Ovary (tissue), 9 donors: ENCODE measurements around the gene ITIH4. TPM values are rescaled to one million over a fixed set of nuclear protein-coding genes. Genes with fewer than 3 reads are reported as not detected.

Experiments used
- DNase-seq, 5 donors: peaks; one replicate each; pipeline ENCODE4 v3.0.0-alpha.2; 2019 to 2020
- H3K27ac ChIP-seq, 2 donors: fragments of 200-600 bp; one replicate each; pipeline versions ENCODE4 v1.5.1 to v1.8.0; 2019 to 2022
- H3K27me3 ChIP-seq: fragments of 200-600 bp; one replicate; pipeline ENCODE4 v1.8.0; 2022
- H3K36me3 ChIP-seq: fragments of 200-600 bp; sonication (generic); one replicate; pipeline ENCODE4 v1.5.1; 2019
- H3K4me1 ChIP-seq: one replicate; pipeline ENCODE4 v1.8.1; 2013; ENCODE audit warnings: mild to moderate bottlenecking, moderate library complexity; ENCODE audit not compliant: insufficient read depth
- H3K4me3 ChIP-seq: fragments of 200-600 bp; sonication (generic); one replicate; pipeline ENCODE4 v1.5.1; 2017
- H3K9me3 ChIP-seq, 2 donors: fragments of 200-600 bp in 1 of 2; sonication (generic) in 1 of 2; one replicate each; pipeline versions ENCODE4 v1.5.1 to v1.8.1; 2013 to 2019; ENCODE audit warnings: mild to moderate bottlenecking in 1 of 2, moderate library complexity in 1 of 2
- CTCF ChIP-seq, 3 donors: fragments of 450-650 bp in 2 of 3; fragments of 200-600 bp in 1 of 3; IDR thresholded peaks; one replicate each; pipeline versions ENCODE4 v1.5.1 to v1.8.0; 2016 to 2022; ENCODE audit warnings: antibody characterized with exemption in 3 of 3, mild to moderate bottlenecking in 1 of 3
- EP300 ChIP-seq: sonication (generic); formaldehyde crosslinking; IDR thresholded peaks from one replicate; pipeline ENCODE4 v1.6.1; 2017; ENCODE audit warnings: antibody characterized with exemption
- POLR2A ChIP-seq: fragments of 450-650 bp; IDR thresholded peaks from one replicate; pipeline ENCODE4 v1.6.1; 2017; ENCODE audit warnings: antibody characterized with exemption, mild to moderate bottlenecking, moderate library complexity
- WGBS, 3 donors: extraction: QIAGEN DNeasy Blood & Tissue Kit in 1 of 3; methylation state at CpG; one replicate each; pipeline versions ENCODE4 v1.1.5 to v1.1.7; 2013 to 2017; 5-methylcytosine and 5-hydroxymethylcytosine counted together
- intact Hi-C, 4 donors: fragments of 100-400 bp; cut with DNase I; formaldehyde crosslinking; loops; one replicate each; pipeline versions ENCODE4 v1.11.0 to v1.15.1; 2022 to 2023
- polyA plus RNA-seq, 2 donors: library from polyadenylated mRNA; stranded (reverse); fragments of 200-250 nt in 1 of 2; fragments of 350-450 nt in 1 of 2; fragmentation: Illumina TruSeq in 1 of 2; extraction: RNeasy Lipid Tissue Mini Kit (QIAGEN cat#74804) in 1 of 2; gene quantifications; one replicate each; pipeline ENCODE4 v1.2.3, GENCODE V29; 2013 to 2014
- total RNA-seq, 7 donors: library from RNA; depleted of rRNA in 2 of 7; stranded (reverse); fragments of >200 nt in 2 of 7; fragmentation: NEBNext Ultra II Directional in 3 of 7; extraction: Animal tissue kit (Norgen Biotek cat#: 25700) in 3 of 7; gene quantifications; one replicate each; pipeline versions ENCODE4 v1.1.0 to v1.2.4, GENCODE V29; 2016 to 2023
- donor health status: DM: no; HTN: no; CAD: no; lungs with moderate emphysema.
- donor health status: DM: no; HTN: no; CAD: no.
- donor health status: Bipolar disorder and iron deficiency.
- donor health status: DM: yes; HTN: yes; CAD: no.
- donor health status: DM: no; HTN: no; CAD: no.
- donor health status: DM: yes; HTN: yes; CAD: no.

ITIH4 gene
- total and polyA plus RNA-seq, 9 donors = 2.2 to 14.2 (median 4.0) TPM

- 92 to 95% (median 94%) methylated on average over 5 of the region's 5 CpGs for WGBS, 3 donors
- Histone ChIP-seq H3K4me3 (no peak overlapping the region), H3K4me1 (no peaks in the 10 kb centered on the region), H3K36me3 (no peaks in the 10 kb centered on the region), H3K9me3 (no peaks in the 10 kb centered on the region), H3K27me3 (no peaks in the 10 kb centered on the region), H3K27ac (no peak overlapping the region)
- intact Hi-C loops = no loop called here
- TF ChIP-seq POLR2A (no peak), EP300 (no peak), CTCF (IDR thresholded peaks at IDR 0.05) (no peak)
- DNase-seq = no peak
Observed at GRCh38 chr3:52822363-52822762, 8.1 kb downstream of the ITIH4 start.

- TF ChIP-seq EP300 = no peak
- no peak for TF ChIP-seq CTCF (IDR thresholded peaks at IDR 0.05)
- no peak for TF ChIP-seq POLR2A
- Histone ChIP-seq H3K4me1 (no peaks in the 10 kb centered on the region), H3K9me3 (no peaks in the 10 kb centered on the region), H3K27me3 (no peaks in the 10 kb centered on the region), H3K27ac (no peak overlapping the region), H3K4me3 (no peak overlapping the region), H3K36me3 (no peaks in the 10 kb centered on the region)
- intact Hi-C loops = no loop called here
- no peak for DNase-seq
- WGBS, 3 donors = 57 to 63% (median 57%) methylated on average over 11 of the region's 11 CpGs
Observed at GRCh38 chr3:52820736-52821135, 9.7 kb downstream of the ITIH4 start.

- TF ChIP-seq CTCF (IDR thresholded peaks at IDR 0.05) (no peak), EP300 (no peak), POLR2A (no peak)
Observed at GRCh38 chr3:52819936-52820335, 10.5 kb downstream of the ITIH4 start.

GRCh38 chr3:52817860-52818259 is 12.6 kb downstream of the ITIH4 start:
- no peaks in the 10 kb centered on the region for H3K36me3 ChIP-seq
- no peaks in the 10 kb centered on the region for H3K27me3 ChIP-seq
- no peak overlapping the region for H3K4me3 ChIP-seq
- no peaks in the 10 kb centered on the region for H3K9me3 ChIP-seq
- TF ChIP-seq EP300 = no peak
- no peak for TF ChIP-seq POLR2A
- no peak for TF ChIP-seq CTCF (IDR thresholded peaks at IDR 0.05)
- WGBS, 3 donors = 89 to 98% (median 94%) methylated on average over 7 of the region's 7 CpGs
- intact Hi-C loops = no loop called here
- no peaks in the 10 kb centered on the region for H3K4me1 ChIP-seq
- no peak for DNase-seq
- no peak overlapping the region for H3K27ac ChIP-seq

More at GRCh38 chr3:52819936-52820335, 10.5 kb downstream of the ITIH4 start:
- Histone ChIP-seq H3K36me3 (no peaks in the 10 kb centered on the region), H3K9me3 (no peaks in the 10 kb centered on the region), H3K4me1 (no peaks in the 10 kb centered on the region), H3K4me3 (no peak overlapping the region), H3K27me3 (no peaks in the 10 kb centered on the region), H3K27ac (no peak overlapping the region)
- WGBS, 3 donors = 83 to 88% (median 84%) methylated on average over 2 of the region's 2 CpGs
- no peak for DNase-seq
- intact Hi-C loops = no loop called here
